ENCODE measurements around the gene CAPRIN2. TPM values are rescaled to one million over a fixed set of nuclear protein-coding genes. Genes with fewer than 3 reads are reported as not detected.

Gene CAPRIN2
- total and polyA plus RNA-seq, 2 experiments from 2014 or later: 36.5 to 41.3 TPM

GRCh38 chr12:30691122-30691879 is 63.5 kb downstream of the CAPRIN2 start:
- H3K36me3 ChIP-seq (ENCODE audit: insufficient read depth): no peaks in the 10 kb centered on the region
- no peaks in the 10 kb centered on the region for H3K27me3 ChIP-seq (ENCODE audit: insufficient read depth)
- DNase-seq (ENCODE audit: low spot score) (no peak), ATAC-seq (no peak)
- H3K4me2 ChIP-seq: no peak overlapping the region
- H3K79me2 ChIP-seq (replicated peaks; ENCODE audit: insufficient read depth): peaks cover 71% of the 10 kb centered on the region
- Mint-ChIP-seq H3K4me1 (peaks cover 25% of the 10 kb centered on the region), H3K36me3 (ENCODE audit: low read depth) (no peaks in the 10 kb centered on the region), H3K27ac (no peak overlapping the region), H3K4me3 (no peak overlapping the region), H3K9me3 (no peaks in the 10 kb centered on the region), H3K27me3 (ENCODE audit: insufficient read depth, low read depth, poor library complexity) (peaks cover 7% of the 10 kb centered on the region)
- no peak for TF ChIP-seq CREB1 (CRISPR knock-in tag; IDR thresholded peaks at IDR 0.05; ENCODE audit: low read depth)
- TF ChIP-seq NANOG (IDR thresholded peaks at IDR 0.05; ENCODE audit: borderline replicate concordance): no peak
- no peak for TF ChIP-seq JUNB (IDR thresholded peaks at IDR 0.05; ENCODE audit: unreplicated experiment)
- TF ChIP-seq ETS1 (IDR thresholded peaks at IDR 0.05): no peak
- TF ChIP-seq REST (IDR thresholded peaks at IDR 0.05; ENCODE audit: unreplicated experiment): no peak
- no peak for TF ChIP-seq EZH2 (IDR thresholded peaks at IDR 0.05; ENCODE audit: low read depth, unreplicated experiment)
- TF ChIP-seq CTCF (conservative IDR thresholded peaks at IDR 0.05; ENCODE audit: low read depth in 2 of 2): no peak
- TF ChIP-seq ZNF462 (CRISPR knock-in tag; IDR thresholded peaks at IDR 0.05): no peak
- no peak for TF ChIP-seq ZNF114 (CRISPR knock-in tag; IDR thresholded peaks at IDR 0.05)
- no peak for TF ChIP-seq POLR2AphosphoS5 (IDR thresholded peaks at IDR 0.05; ENCODE audit: low read depth)
- TF ChIP-seq ZNF331 (CRISPR knock-in tag; IDR thresholded peaks at IDR 0.05; ENCODE audit: low read depth): no peak
- no peak for TF ChIP-seq EZH2phosphoT487 (IDR thresholded peaks at IDR 0.05; ENCODE audit: unreplicated experiment)
- no peak for TF ChIP-seq STAT1 (IDR thresholded peaks at IDR 0.05; ENCODE audit: unreplicated experiment)
- no peak overlapping the region for H2AFZ ChIP-seq
- peaks cover 18% of the 10 kb centered on the region for H3K4me1 ChIP-seq (ENCODE audit: insufficient read depth)
- no peak overlapping the region for H3K4me3 ChIP-seq
- H4K20me1 ChIP-seq (replicated peaks; ENCODE audit: insufficient read depth): peaks cover 9% of the 10 kb centered on the region
- H3K27ac ChIP-seq (ENCODE audit: low read depth): no peak overlapping the region
- 0 out of 2 replicates have a peak, but pooled peaks cover 3% of the 10 kb centered on the region for H3F3A ChIP-seq (replicated peaks; ENCODE audit: low read depth)
- H3K9me2 ChIP-seq (ENCODE audit: insufficient read depth): no peaks in the 10 kb centered on the region
